NB4 (cell line): ENCODE data around the gene BTBD16.

Experiments
- CTCF ChIP-seq: IDR thresholded peaks from one replicate; pipeline ENCODE4 v1.5.1; 2012; ENCODE audit warnings: low read depth, low read length
- MYC ChIP-seq: IDR thresholded peaks from 2 replicates; pipeline ENCODE4 v1.6.1; 2011; ENCODE audit warnings: low read depth, low read length

GRCh38 chr10:122374237-122374858 lies 103.3 kb downstream of the BTBD16 start, which contains the start of gene PLEKHA1:
- TF ChIP-seq MYC: peak; percentile 30; the same call in 1 of the 2 replicates
- TF ChIP-seq CTCF: no peak
